HTERT RPE-1 (cell line): ENCODE data around the gene JHY.

Source experiments
- in situ Hi-C: fragments of 300-500 bp; cut with MboI; formaldehyde crosslinking; loops from 4 replicates; pipeline ENCODE4 v1.14.3; 2020; ENCODE audit warnings: low sequenced_read_pairs

Gene JHY

GRCh38 chr11:122871302-122871701, 11.3 kb upstream of the JHY start:
- in situ Hi-C loops, result no loop called here

GRCh38 chr11:122872046-122872445, 10.5 kb upstream of the JHY start:
- in situ Hi-C loops, result no loop called here

- in situ Hi-C loops, result no loop called here
Measured at GRCh38 chr11:122874991-122875390, 7.6 kb upstream of the JHY start.

- in situ Hi-C loops, result no loop called here
Measured at GRCh38 chr11:122877732-122878131, 4.8 kb upstream of the JHY start.

GRCh38 chr11:122879785-122880184, 2.8 kb upstream of the JHY start:
- in situ Hi-C loops, result no loop called here

GRCh38 chr11:122882857-122883645, 492 bp downstream of the JHY start:
- in situ Hi-C loops, result no loop called here

GRCh38 chr11:122883646-122883979, 1.1 kb downstream of the JHY start:
- in situ Hi-C loops, result no loop called here

- in situ Hi-C loops, result no loop called here
Measured at GRCh38 chr11:122888162-122888561, 5.6 kb downstream of the JHY start.

- in situ Hi-C loops, result no loop called here
Measured at GRCh38 chr11:122893131-122893530, 10.6 kb downstream of the JHY start.

GRCh38 chr11:122895563-122895962, 13.0 kb downstream of the JHY start:
- in situ Hi-C loops, result no loop called here

GRCh38 chr11:122897606-122898210, 15.1 kb downstream of the JHY start:
- in situ Hi-C loops, result no loop called here

GRCh38 chr11:122898799-122899198, 16.2 kb downstream of the JHY start:
- in situ Hi-C loops, result no loop called here

GRCh38 chr11:122900587-122901202, 18.1 kb downstream of the JHY start:
- in situ Hi-C loops, result no loop called here

GRCh38 chr11:122902951-122903350, 20.4 kb downstream of the JHY start:
- in situ Hi-C loops, result no loop called here

- in situ Hi-C loops, result no loop called here
Measured at GRCh38 chr11:122910775-122911174, 28.2 kb downstream of the JHY start.

- in situ Hi-C loops, result no loop called here
Measured at GRCh38 chr11:122917311-122917710, 34.8 kb downstream of the JHY start.

GRCh38 chr11:122918734-122919133, 36.2 kb downstream of the JHY start:
- in situ Hi-C loops, result no loop called here

- in situ Hi-C loops, result no loop called here
Measured at GRCh38 chr11:122920579-122920978, 38.0 kb downstream of the JHY start.

- in situ Hi-C loops, result no loop called here
Measured at GRCh38 chr11:122922893-122923292, 40.3 kb downstream of the JHY start.

GRCh38 chr11:122923302-122923701, 40.7 kb downstream of the JHY start:
- in situ Hi-C loops, result no loop called here

- in situ Hi-C loops, result no loop called here
Measured at GRCh38 chr11:122931510-122931909, 49.0 kb downstream of the JHY start.

- in situ Hi-C loops, result no loop called here
Measured at GRCh38 chr11:122933416-122933815, 50.9 kb downstream of the JHY start.
